H9 (cell line): ENCODE measurements around the gene RPS24. TPM values are rescaled to one million over a fixed set of nuclear protein-coding genes. Genes with fewer than 3 reads are reported as not detected.

Source experiments
- DNase-seq: peaks from one replicate; pipeline ENCODE4 v3.0.0-alpha.2; 2017
- H2AFZ ChIP-seq: one replicate; pipeline ENCODE4 v1.6.1; 2013; ENCODE audit warnings: mild to moderate bottlenecking, low read length, control low read depth, moderate library complexity
- H2AK5ac ChIP-seq: 2 replicates; pipeline ENCODE4 v1.6.1; 2013; ENCODE audit warnings: low read length, control low read depth, mixed read lengths; ENCODE audit not compliant: insufficient read length
- H2BK120ac ChIP-seq: one replicate; pipeline ENCODE4 v1.6.1; 2013; ENCODE audit warnings: low read depth, mild to moderate bottlenecking, low read length, control low read depth, inconsistent platforms; ENCODE audit not compliant: poor library complexity, severe bottlenecking
- H2BK12ac ChIP-seq: 2 replicates; pipeline ENCODE4 v1.6.1; 2013; ENCODE audit warnings: low read length, control low read depth, mixed read lengths, low read depth; ENCODE audit not compliant: insufficient read length
- H2BK15ac ChIP-seq: 2 replicates; pipeline ENCODE4 v1.6.1; 2013; ENCODE audit warnings: low read depth, low read length, control low read depth
- H2BK20ac ChIP-seq: one replicate; pipeline ENCODE4 v1.6.1; 2013; ENCODE audit warnings: low read depth, mild to moderate bottlenecking, low read length, control low read depth, inconsistent platforms; ENCODE audit not compliant: poor library complexity, severe bottlenecking
- H2BK5ac ChIP-seq: 2 replicates; pipeline ENCODE4 v1.6.1; 2013; ENCODE audit warnings: low read length, control low read depth, mixed read lengths; ENCODE audit not compliant: insufficient read length
- H3K14ac ChIP-seq: 2 replicates; pipeline ENCODE4 v1.6.1; 2013; ENCODE audit warnings: low read length, control low read depth; ENCODE audit not compliant: insufficient read depth
- H3K18ac ChIP-seq: 2 replicates; pipeline ENCODE4 v1.6.1; 2013; ENCODE audit warnings: low read depth, mild to moderate bottlenecking, mixed read lengths, low read length, control low read depth; ENCODE audit not compliant: insufficient read length
- H3K23ac ChIP-seq: 2 replicates; pipeline ENCODE4 v1.6.1; 2013; ENCODE audit warnings: low read length, control low read depth, mixed read lengths, low read depth; ENCODE audit not compliant: insufficient read length
- H3K23me2 ChIP-seq: 2 replicates; pipeline ENCODE4 v1.6.1; 2013; ENCODE audit warnings: low read depth, mild to moderate bottlenecking, mixed read lengths, low read length, control low read depth; ENCODE audit not compliant: insufficient read length, poor library complexity, severe bottlenecking
- H3K27ac ChIP-seq: 2 replicates; pipeline ENCODE4 v1.5.1; 2013; ENCODE audit warnings: low read length, control low read depth, mixed read lengths, low read depth; ENCODE audit not compliant: insufficient read length
- H3K27me3 ChIP-seq: 2 replicates; pipeline ENCODE4 v1.6.1; 2013; ENCODE audit warnings: low read length, control low read depth, inconsistent platforms; ENCODE audit not compliant: insufficient read depth
- H3K4ac ChIP-seq: 2 replicates; pipeline ENCODE4 v1.6.1; 2013; ENCODE audit warnings: low read depth, mild to moderate bottlenecking, control low read depth, inconsistent platforms, low read length, moderate library complexity
- H3K4me1 ChIP-seq: 2 replicates; pipeline ENCODE4 v1.6.1; 2013; ENCODE audit warnings: low read length, control low read depth, inconsistent platforms; ENCODE audit not compliant: insufficient read depth
- H3K4me2 ChIP-seq: 2 replicates; pipeline ENCODE4 v1.6.1; 2013; ENCODE audit warnings: low read length, control low read depth, mixed read lengths; ENCODE audit not compliant: insufficient read length, insufficient read depth
- H3K56ac ChIP-seq: 2 replicates; pipeline ENCODE4 v1.6.1; 2013; ENCODE audit warnings: low read depth, mild to moderate bottlenecking, mixed read lengths, low read length, control low read depth; ENCODE audit not compliant: insufficient read length
- H3K79me1 ChIP-seq: 2 replicates; pipeline ENCODE4 v1.6.1; 2013; ENCODE audit warnings: low read depth, mild to moderate bottlenecking, moderate library complexity, low read length, control low read depth, inconsistent platforms; ENCODE audit not compliant: insufficient read depth, poor library complexity, severe bottlenecking
- H3K79me2 ChIP-seq: 2 replicates; pipeline ENCODE4 v1.6.1; 2013; ENCODE audit warnings: low read length, control low read depth, inconsistent platforms; ENCODE audit not compliant: insufficient read depth
- H3K9ac ChIP-seq: 2 replicates; pipeline ENCODE4 v1.6.1; 2013; ENCODE audit warnings: low read length, control low read depth, mixed read lengths; ENCODE audit not compliant: insufficient read length; ENCODE audit errors: extremely low read depth
- H3K9me3 ChIP-seq: one replicate; pipeline ENCODE4 v1.6.1; 2013; ENCODE audit warnings: low read depth, low read length, inconsistent platforms; ENCODE audit not compliant: control insufficient read depth
- H3T11ph ChIP-seq: one replicate; pipeline ENCODE4 v1.6.1; 2013; ENCODE audit warnings: mild to moderate bottlenecking, low read length, control low read depth, inconsistent platforms
- H4K20me1 ChIP-seq: one replicate; pipeline ENCODE4 v1.6.1; 2013; ENCODE audit not compliant: control insufficient read depth, insufficient read length, insufficient read depth
- H4K5ac ChIP-seq: 2 replicates; pipeline ENCODE4 v1.6.1; 2013; ENCODE audit warnings: low read depth, mild to moderate bottlenecking, mixed read lengths, low read length, control low read depth; ENCODE audit not compliant: insufficient read length
- H4K8ac ChIP-seq: replicated peaks from 2 replicates; pipeline ENCODE4 v1.6.1; 2013; ENCODE audit warnings: low read length, control low read depth, mixed read lengths, low read depth; ENCODE audit not compliant: insufficient read length
- H4K91ac ChIP-seq: 2 replicates; pipeline ENCODE4 v1.6.1; 2013; ENCODE audit warnings: low read depth, mild to moderate bottlenecking, moderate library complexity, mixed read lengths, low read length, control low read depth; ENCODE audit not compliant: insufficient read length
- H3K27ac Mint-ChIP-seq, 3 experiments: 2 replicates in 2 of 3; 3 replicates in 1 of 3; pipeline ENCODE4 v1.8.0; 2020 to 2021; ENCODE audit warnings: mixed read lengths in 3 of 3, mild to moderate bottlenecking in 1 of 3, moderate library complexity in 1 of 3
- H3K27me3 Mint-ChIP-seq: 2 replicates; pipeline ENCODE4 v1.8.0; 2021; ENCODE audit warnings: low read depth, mild to moderate bottlenecking, moderate library complexity, mixed read lengths
- H3K36me3 Mint-ChIP-seq, 3 experiments: 2 replicates in 2 of 3; 3 replicates in 1 of 3; pipeline ENCODE4 v1.8.0; 2020 to 2021; ENCODE audit warnings: low read depth in 3 of 3, mixed read lengths in 3 of 3; ENCODE audit not compliant: insufficient read depth in 1 of 3
- H3K4me1 Mint-ChIP-seq, 2 experiments: 2 replicates each; pipeline ENCODE4 v1.8.0; 2020; ENCODE audit warnings: mixed read lengths in 2 of 2
- H3K4me3 Mint-ChIP-seq, 2 experiments: 2 replicates in 1 of 2; 3 replicates in 1 of 2; pipeline ENCODE4 v1.8.0; 2020 to 2021; ENCODE audit warnings: mild to moderate bottlenecking in 2 of 2, mixed read lengths in 2 of 2, moderate library complexity in 1 of 2
- H3K9me3 Mint-ChIP-seq, 2 experiments: 2 replicates in 1 of 2; 3 replicates in 1 of 2; pipeline ENCODE4 v1.8.0; 2020; ENCODE audit warnings: mild to moderate bottlenecking in 2 of 2, mixed read lengths in 2 of 2, moderate library complexity in 1 of 2
- CTCF ChIP-seq: fragments of 200-600 bp; sonication (generic); conservative IDR thresholded peaks from 3 replicates; pipeline ENCODE4 v1.8.0; 2021; ENCODE audit warnings: antibody characterized with exemption, mild to moderate bottlenecking
- WGBS: extraction: QIAGEN DNeasy Blood & Tissue Kit; methylation state at CpG from one replicate; pipeline ENCODE4 v1.1.7; 2013; ENCODE audit warnings: missing lambda C conversion rate, low lambda C conversion rate, mixed read lengths; ENCODE audit not compliant: insufficient read length; ENCODE audit errors: extremely low coverage; 5-methylcytosine and 5-hydroxymethylcytosine counted together
- total RNA-seq: library from RNA; stranded (reverse); gene quantifications from 2 replicates; pipeline ENCODE4 v1.2.1, GENCODE V29; 2021

Gene RPS24
- total RNA-seq, 1 experiment from 2014 or later = 1,966 TPM

- Mint-ChIP-seq H3K4me3 (no peak overlapping the region), H3K27ac (no peak overlapping the region), H3K9me3 (no peaks in the 10 kb centered on the region), H3K36me3 (peaks cover 7 to 17% (median 11%) of the 10 kb centered on the region in 3 experiments; a peak in 5 of 7 replicates), H3K4me1 (peaks cover 24 to 25% of the 10 kb centered on the region in 2 experiments), H3K27me3 (no peaks in the 10 kb centered on the region; the same call in 1 of the 2 replicates)
- Histone ChIP-seq H3K4ac (no peak overlapping the region), H4K8ac (no peak overlapping the region), H3K4me1 (no peaks in the 10 kb centered on the region), H4K20me1 (peaks cover 3% of the 10 kb centered on the region), H2BK15ac (no peak overlapping the region), H4K91ac (no peak overlapping the region), H3T11ph (no peak overlapping the region), H3K9me3 (no peaks in the 10 kb centered on the region), H3K79me2 (no peaks in the 10 kb centered on the region), H3K23me2 (no peaks in the 10 kb centered on the region), H3K27me3 (no peaks in the 10 kb centered on the region), H3K9ac (no peak overlapping the region), H2BK12ac (no peak overlapping the region), H2BK5ac (no peak overlapping the region), H2AFZ (no peak overlapping the region), H3K4me2 (no peak overlapping the region), H2BK120ac (no peak overlapping the region), H3K56ac (no peak overlapping the region), H3K23ac (no peak overlapping the region), H3K18ac (no peak overlapping the region), H2BK20ac (no peak overlapping the region), H3K79me1 (no peaks in the 10 kb centered on the region), H2AK5ac (no peak overlapping the region), H4K5ac (no peak overlapping the region), H3K27ac (no peak overlapping the region), H3K14ac (no peak overlapping the region)
- DNase-seq = no peak
- no peak for TF ChIP-seq CTCF
- WGBS = no CpG with 5 or more reads among the region's 10 CpGs
These were observed 13.1 kb downstream of the RPS24 start for GRCh38 chr10:78046711-78047269.
